Adrenal gland (tissue), 12 donors: ENCODE data around the gene NRDC. TPM values are rescaled to one million over a fixed set of nuclear protein-coding genes. Genes with fewer than 3 reads are reported as not detected.

Experiments
- DNase-seq, 7 donors: peaks; one replicate each; pipeline ENCODE4 v3.0.0-alpha.2; 2019 to 2020
- H3K27ac ChIP-seq, 5 donors: fragments of 200-600 bp; sonication (generic) in 4 of 5; 1 replicate in 3 of 5; 2 replicates in 2 of 5; pipeline versions ENCODE4 v1.5.1 to v1.8.0; 2016 to 2020; ENCODE audit warnings: mild to moderate bottlenecking in 1 of 5
- H3K27me3 ChIP-seq: fragments of 200-600 bp; 2 replicates; pipeline ENCODE4 v1.8.0; 2021
- H3K36me3 ChIP-seq, 2 donors: fragments of 200-600 bp; replicated peaks in 1 of 2; 1 replicate in 1 of 2; 2 replicates in 1 of 2; pipeline versions ENCODE4 v1.5.1 to v1.8.0; 2018 to 2022
- H3K4me1 ChIP-seq, 2 donors: fragments of 200-600 bp; replicated peaks in 1 of 2; 1 replicate in 1 of 2; 2 replicates in 1 of 2; pipeline versions ENCODE4 v1.5.1 to v1.8.0; 2018 to 2021
- H3K4me3 ChIP-seq, 4 donors: fragments of 200-600 bp; sonication (generic) in 3 of 4; one replicate each; pipeline ENCODE4 v1.5.1; 2016 to 2018
- H3K9me3 ChIP-seq, 3 donors: fragments of 200-600 bp; sonication (generic) in 1 of 3; replicated peaks in 1 of 3; 1 replicate in 2 of 3; 2 replicates in 1 of 3; pipeline versions ENCODE4 v1.5.1 to v1.8.0; 2016 to 2021
- POLR2A ChIP-seq, 2 donors: fragments of 450-650 bp; IDR thresholded peaks; one replicate each; pipeline ENCODE4 v1.6.1; 2017; ENCODE audit warnings: antibody characterized with exemption in 2 of 2, mild to moderate bottlenecking in 2 of 2, moderate library complexity in 1 of 2
- WGBS, 4 donors: extraction: QIAGEN DNeasy Blood & Tissue Kit in 2 of 4; methylation state at CpG; one replicate each; pipeline versions ENCODE4 v1.1.5 to v1.1.7; 2013 to 2017; 5-methylcytosine and 5-hydroxymethylcytosine counted together
- intact Hi-C, 2 donors: fragments of 100-400 bp; cut with DNase I; formaldehyde crosslinking; loops; one replicate each; pipeline versions ENCODE4 v1.14.1 to v1.15.0; 2022 to 2023
- microRNA counts, 2 donors: library from miRNA; unstranded; fragments of <30 nt; microRNA quantifications; one replicate each; lab custom pipeline; 2016
- microRNA-seq, 3 donors: library from miRNA; unstranded; fragments of <30 nt; microRNA quantifications; one replicate each; pipeline ENCODE4, GENCODE V29; 2017 to 2020
- polyA plus RNA-seq, 3 donors: library from polyadenylated mRNA; stranded (reverse); fragments of 200-250 nt in 2 of 3; fragments of 350-450 nt in 1 of 3; fragmentation: Illumina TruSeq in 1 of 3; extraction: RNeasy Lipid Tissue Mini Kit (QIAGEN cat#74804) in 1 of 3; gene quantifications; one replicate each; pipeline ENCODE4 v1.2.3, GENCODE V29; 2013 to 2014
- small RNA-seq, 2 donors: library from RNA; depleted of rRNA; stranded (forward); fragments of <200 nt; gene quantifications; one replicate each; pipeline ENCODE3, GENCODE V24; 2016
- total RNA-seq, 9 donors: library from RNA; depleted of rRNA in 4 of 9; stranded (reverse); fragments of >200 nt in 4 of 9; fragments of 120-200 nt in 1 of 9; fragmentation: NEBNext Ultra II Directional in 1 of 9; extraction: Animal tissue kit (Norgen Biotek cat#: 25700) in 1 of 9; gene quantifications; one replicate each; pipeline versions ENCODE4 v1.1.0 to v1.2.4, GENCODE V29; 2013 to 2023
- TF ChIP-seq, protein P1 (sequence below), 6 experiments: fragments of 450-650 bp in 4 of 6; fragments of 200-600 bp in 2 of 6; sonication (generic) in 1 of 6; IDR thresholded peaks; 1 replicate in 5 of 6; 2 replicates in 1 of 6; pipeline versions ENCODE4 v1.5.1 to v1.8.0; 2016 to 2021; ENCODE audit warnings: antibody characterized with exemption in 6 of 6, mild to moderate bottlenecking in 2 of 6, moderate library complexity in 1 of 6
- donor health status: healthy with polysubstance abuse.
- donor health status: Bipolar disorder and iron deficiency.
- donor health status: DM: yes; HTN: yes; CAD: no.
- donor health status: DM: no; HTN: no; CAD: no.
- donor health status: DM: no; HTN: no; CAD: no.
- donor health status: DM: yes; HTN: yes; CAD: no.

The NRDC gene
- total and polyA plus RNA-seq, 12 donors = 49.5 to 373 (median 119) TPM

DNA sequence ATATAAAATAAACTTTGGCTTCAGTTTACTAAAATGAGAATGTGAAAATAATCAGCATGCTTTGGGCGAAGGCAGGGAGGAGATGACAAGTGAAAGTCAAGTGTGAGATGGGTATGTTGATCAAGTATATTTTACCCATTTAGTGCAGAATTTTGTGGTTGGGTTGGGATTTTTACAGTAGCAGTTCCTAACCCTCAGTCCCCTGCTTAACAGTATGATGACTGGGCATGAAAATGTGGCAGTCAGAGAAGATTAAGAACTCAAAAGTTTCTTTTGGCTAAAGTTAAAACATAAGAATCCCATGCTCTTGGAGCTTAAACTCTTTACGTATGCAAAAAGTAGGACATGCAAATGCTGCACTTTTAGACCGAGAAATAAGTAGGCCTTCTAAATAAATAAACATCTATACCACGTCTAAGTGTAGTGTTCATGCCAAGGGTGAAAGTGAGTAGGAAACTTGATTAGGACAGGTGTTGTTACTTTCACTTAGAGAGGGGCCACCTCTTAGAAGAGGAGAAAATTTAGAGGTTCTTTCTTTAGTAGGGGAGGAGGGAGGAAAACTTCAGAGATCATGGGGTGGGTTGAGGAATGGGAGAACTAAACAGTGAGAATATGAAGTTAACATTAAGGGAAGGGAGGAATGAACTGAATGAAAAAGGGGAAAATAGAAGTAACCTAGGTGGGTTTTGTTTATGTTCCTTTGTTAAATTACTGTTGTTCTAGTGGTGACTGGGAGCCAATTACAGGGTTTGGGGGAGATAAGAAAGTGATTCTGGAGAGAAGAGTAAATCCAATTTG lies 133.8 kb downstream of the NRDC start:
- Histone ChIP-seq H3K9me3 (no peaks in the 10 kb centered on the region), H3K36me3 (no peaks in the 10 kb centered on the region), H3K27ac (no peak overlapping the region), H3K4me1 (no peaks in the 10 kb centered on the region), H3K4me3 (no peak overlapping the region), H3K27me3 (no peaks in the 10 kb centered on the region)
- intact Hi-C loops = no loop called here
- no peak for DNase-seq
- 87 to 92% (median 91%) methylated on average over 4 of the region's 4 CpGs for WGBS, 4 donors
- TF ChIP-seq, protein P1, sequence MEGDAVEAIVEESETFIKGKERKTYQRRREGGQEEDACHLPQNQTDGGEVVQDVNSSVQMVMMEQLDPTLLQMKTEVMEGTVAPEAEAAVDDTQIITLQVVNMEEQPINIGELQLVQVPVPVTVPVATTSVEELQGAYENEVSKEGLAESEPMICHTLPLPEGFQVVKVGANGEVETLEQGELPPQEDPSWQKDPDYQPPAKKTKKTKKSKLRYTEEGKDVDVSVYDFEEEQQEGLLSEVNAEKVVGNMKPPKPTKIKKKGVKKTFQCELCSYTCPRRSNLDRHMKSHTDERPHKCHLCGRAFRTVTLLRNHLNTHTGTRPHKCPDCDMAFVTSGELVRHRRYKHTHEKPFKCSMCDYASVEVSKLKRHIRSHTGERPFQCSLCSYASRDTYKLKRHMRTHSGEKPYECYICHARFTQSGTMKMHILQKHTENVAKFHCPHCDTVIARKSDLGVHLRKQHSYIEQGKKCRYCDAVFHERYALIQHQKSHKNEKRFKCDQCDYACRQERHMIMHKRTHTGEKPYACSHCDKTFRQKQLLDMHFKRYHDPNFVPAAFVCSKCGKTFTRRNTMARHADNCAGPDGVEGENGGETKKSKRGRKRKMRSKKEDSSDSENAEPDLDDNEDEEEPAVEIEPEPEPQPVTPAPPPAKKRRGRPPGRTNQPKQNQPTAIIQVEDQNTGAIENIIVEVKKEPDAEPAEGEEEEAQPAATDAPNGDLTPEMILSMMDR (IDR thresholded peaks at IDR 0.05) = no peak
- no peak for TF ChIP-seq POLR2A (IDR thresholded peaks at IDR 0.05)

DNA sequence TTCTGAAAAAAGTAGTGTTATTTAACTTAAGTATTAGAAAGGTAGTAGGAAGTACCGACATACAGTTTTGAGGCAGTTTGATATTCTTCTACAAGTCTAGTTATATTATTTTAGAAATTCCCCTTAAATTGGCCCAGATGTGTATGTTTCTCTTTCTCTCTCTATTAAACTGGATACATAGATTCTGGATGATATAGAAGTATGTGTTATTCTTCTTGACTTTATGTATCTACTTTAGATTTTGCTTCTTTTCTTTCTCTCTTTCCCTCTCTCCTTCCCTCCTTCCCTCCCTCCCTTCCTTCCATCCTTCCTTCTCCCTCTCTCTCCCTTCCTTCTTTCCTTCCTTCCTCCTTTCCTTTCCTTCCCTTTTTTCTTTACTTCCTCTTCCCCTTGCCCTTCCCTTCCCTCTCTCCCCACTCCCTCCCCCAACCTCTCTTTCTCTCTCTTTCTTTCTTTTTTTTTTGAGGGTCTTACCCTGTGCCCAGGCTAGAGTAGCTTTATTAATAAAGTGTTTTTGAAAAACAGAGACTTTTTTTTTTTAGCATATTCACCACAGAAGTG lies 137.3 kb downstream of the NRDC start:
- intact Hi-C loops = no loop called here
- 91 to 98% (median 96%) methylated on average over 1 of the region's 1 CpG for WGBS, 4 donors
- Histone ChIP-seq H3K9me3 (no peaks in the 10 kb centered on the region), H3K4me3 (no peak overlapping the region), H3K36me3 (no peaks in the 10 kb centered on the region), H3K4me1 (peaks cover 5 to 23% of the 10 kb centered on the region in 2 donors), H3K27ac (no peak overlapping the region), H3K27me3 (no peaks in the 10 kb centered on the region)
- no peak for DNase-seq
- TF ChIP-seq, protein P1 (IDR thresholded peaks at IDR 0.05) = no peak
- TF ChIP-seq POLR2A (IDR thresholded peaks at IDR 0.05) = no peak

DNA sequence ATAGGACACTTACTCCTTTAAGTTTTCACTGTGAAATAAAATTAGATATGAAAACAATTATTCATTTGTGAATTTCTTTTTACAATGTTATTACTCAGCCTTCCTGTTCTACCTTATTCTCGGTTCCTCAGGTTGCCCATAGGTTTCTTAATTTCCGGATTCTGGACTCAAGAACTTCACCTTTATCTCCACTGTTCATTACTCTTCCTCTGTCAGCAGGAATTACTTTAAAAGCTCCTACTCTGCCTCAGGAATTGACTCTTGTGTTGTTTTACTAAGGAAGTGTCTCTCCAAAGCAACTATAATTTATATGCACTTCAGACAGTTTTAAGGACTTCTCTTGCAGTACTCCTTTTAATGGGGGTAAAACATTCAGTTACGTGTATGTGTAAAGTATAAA lies 137.9 kb downstream of the NRDC start:
- H3K4me3 ChIP-seq = no peak overlapping the region
- no peaks in the 10 kb centered on the region for H3K27me3 ChIP-seq
- H3K9me3 ChIP-seq = no peaks in the 10 kb centered on the region
- peaks cover 5 to 29% of the 10 kb centered on the region in 2 donors for H3K4me1 ChIP-seq
- intact Hi-C loops = no loop called here
- TF ChIP-seq, protein P1 (IDR thresholded peaks at IDR 0.05) = no peak
- TF ChIP-seq POLR2A (IDR thresholded peaks at IDR 0.05) = no peak
- H3K27ac ChIP-seq = no peak overlapping the region
- no peak for DNase-seq
- H3K36me3 ChIP-seq = no peaks in the 10 kb centered on the region
- WGBS, 4 donors = 67 to 78% (median 73%) methylated on average over 3 of the region's 3 CpGs

MicroRNA genes within 50 kb of the gene (microRNA counts, 767-probe panel; counts per million panel counts)
- microRNA hsa-miR-761 (lab: Ali Mortazavi, UCI) = 0 counts per million in 2 donors

Small RNA genes within 50 kb of the gene (microRNA-seq; reads per million reads assigned to microRNA genes)
- gene MIR761 = 0 reads per million in 3 donors

Small RNA genes within 50 kb of the gene (small RNA-seq; reads per million reads assigned to genes)
- gene AL050343.2 = 0 reads per million in 2 donors

Other genes with a start within 250 kb of the NRDC start
- 1 to 10 TPM in 7 of 9 donors, under 1 TPM in 2; 0.48 to 9.2 (median 2.2) TPM for gene RAB3B, start 112.0 kb upstream of the NRDC start, total RNA-seq
- gene RAB3B, start 112.0 kb upstream of the NRDC start, polyA plus RNA-seq = 1 to 10 TPM in 2 of 3 donors, under 1 TPM in 1; 0.20 to 4.9 (median 1.2) TPM
- 10 to 100 TPM; 10.3 to 20.4 (median 13.0) TPM for gene KTI12, start 155.1 kb upstream of the NRDC start, total RNA-seq
- 1 to 10 TPM; 4.7 to 9.1 (median 6.2) TPM for gene KTI12, start 155.1 kb upstream of the NRDC start, polyA plus RNA-seq
- gene TXNDC12, start 176.5 kb upstream of the NRDC start, total RNA-seq = 10 to 100 TPM; 37.4 to 74.8 (median 54.8) TPM
- gene TXNDC12, start 176.5 kb upstream of the NRDC start, polyA plus RNA-seq = 10 to 100 TPM; 14.5 to 18.7 (median 18.7) TPM
- gene BTF3L4, start 177.6 kb upstream of the NRDC start, total RNA-seq = 10 to 100 TPM; 39.4 to 99.6 (median 55.2) TPM
- gene BTF3L4, start 177.6 kb upstream of the NRDC start, polyA plus RNA-seq = 100 to 1,000 TPM in 1 of 3 donors, 10 to 100 TPM in 2; 47.6 to 126 (median 72.3) TPM